Bronchial epithelial cell (primary cell): ENCODE results near the gene ACTR1A. TPM values are rescaled to one million over a fixed set of nuclear protein-coding genes. Genes with fewer than 3 reads are reported as not detected.

Experiments used
- DNase-seq: peaks from one replicate; pipeline ENCODE4 v3.0.0-alpha.2; 2010; ENCODE audit warnings: low read depth
- FAIRE-seq: peaks from 2 replicates; lab custom pipeline; 2011; peaks lifted over from hg19 to GRCh38; lab: Jason Lieb, UNC
- H3K27me3 ChIP-seq: 2 replicates; pipeline ENCODE4 v1.5.1; 2011; ENCODE audit warnings: low read length; ENCODE audit not compliant: control insufficient read depth, insufficient read depth
- H3K36me3 ChIP-seq: 2 replicates; pipeline ENCODE4 v1.5.1; 2011; ENCODE audit warnings: low read length; ENCODE audit not compliant: control insufficient read depth, insufficient read depth
- H3K4me3 ChIP-seq: 2 replicates; pipeline ENCODE4 v1.5.1; 2011; ENCODE audit warnings: mild to moderate bottlenecking, low read depth, low read length, control low read depth
- total RNA-seq: library from RNA; depleted of rRNA; stranded (reverse); fragments of >200 nt; gene quantifications from 2 replicates; pipeline ENCODE4 v1.2.1, GENCODE V29; 2014
- TF ChIP-seq, protein P1 (sequence below): IDR thresholded peaks from 2 replicates; pipeline ENCODE4 v1.5.1; 2011; ENCODE audit warnings: mild to moderate bottlenecking, moderate library complexity, low read length, control low read depth, inconsistent platforms; ENCODE audit not compliant: insufficient read depth, severe bottlenecking

ACTR1A gene
- total RNA-seq, 1 donor from 2014 or later = 53.2 TPM

DNA sequence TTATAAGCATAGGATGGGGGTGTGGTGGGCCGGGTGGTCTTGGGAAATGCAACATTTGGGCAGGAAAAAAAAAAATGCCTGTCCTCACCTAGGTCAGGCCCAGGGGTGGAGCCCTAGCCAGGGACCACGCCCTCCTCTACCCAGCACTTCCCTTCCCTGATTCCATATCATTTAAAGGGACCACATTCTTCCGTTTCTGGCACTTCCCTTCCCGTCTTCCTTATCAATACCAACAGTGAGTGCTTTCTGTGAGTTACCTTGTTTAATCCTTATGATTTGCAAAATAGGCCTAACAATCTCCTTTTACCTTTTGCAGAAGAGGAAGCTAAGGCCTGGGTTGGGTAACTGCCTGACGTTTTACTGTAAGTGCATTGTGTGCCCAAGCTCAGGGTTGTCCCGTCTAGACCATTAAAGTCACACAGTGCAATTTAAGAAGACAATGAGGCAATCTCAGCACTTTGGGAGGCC lies 34.5 kb downstream of the ACTR1A start:
- TF ChIP-seq, protein P1, sequence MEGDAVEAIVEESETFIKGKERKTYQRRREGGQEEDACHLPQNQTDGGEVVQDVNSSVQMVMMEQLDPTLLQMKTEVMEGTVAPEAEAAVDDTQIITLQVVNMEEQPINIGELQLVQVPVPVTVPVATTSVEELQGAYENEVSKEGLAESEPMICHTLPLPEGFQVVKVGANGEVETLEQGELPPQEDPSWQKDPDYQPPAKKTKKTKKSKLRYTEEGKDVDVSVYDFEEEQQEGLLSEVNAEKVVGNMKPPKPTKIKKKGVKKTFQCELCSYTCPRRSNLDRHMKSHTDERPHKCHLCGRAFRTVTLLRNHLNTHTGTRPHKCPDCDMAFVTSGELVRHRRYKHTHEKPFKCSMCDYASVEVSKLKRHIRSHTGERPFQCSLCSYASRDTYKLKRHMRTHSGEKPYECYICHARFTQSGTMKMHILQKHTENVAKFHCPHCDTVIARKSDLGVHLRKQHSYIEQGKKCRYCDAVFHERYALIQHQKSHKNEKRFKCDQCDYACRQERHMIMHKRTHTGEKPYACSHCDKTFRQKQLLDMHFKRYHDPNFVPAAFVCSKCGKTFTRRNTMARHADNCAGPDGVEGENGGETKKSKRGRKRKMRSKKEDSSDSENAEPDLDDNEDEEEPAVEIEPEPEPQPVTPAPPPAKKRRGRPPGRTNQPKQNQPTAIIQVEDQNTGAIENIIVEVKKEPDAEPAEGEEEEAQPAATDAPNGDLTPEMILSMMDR = no peak
- no peak overlapping the region for H3K4me3 ChIP-seq
- no peak for FAIRE-seq
- no peaks in the 10 kb centered on the region for H3K36me3 ChIP-seq
- no peak for DNase-seq
- H3K27me3 ChIP-seq = no peaks in the 10 kb centered on the region

GRCh38 chr10:102467318-102467717 lies 35.2 kb downstream of the ACTR1A start:
- H3K27me3 ChIP-seq = no peaks in the 10 kb centered on the region
- no peak for DNase-seq
- TF ChIP-seq, protein P1 = no peak
- FAIRE-seq = no peak
- H3K36me3 ChIP-seq = no peaks in the 10 kb centered on the region
- H3K4me3 ChIP-seq = no peak overlapping the region

GRCh38 chr10:102465466-102465865 lies 37.0 kb downstream of the ACTR1A start:
- Histone ChIP-seq H3K4me3 (no peak overlapping the region), H3K36me3 (no peaks in the 10 kb centered on the region), H3K27me3 (no peaks in the 10 kb centered on the region)
- TF ChIP-seq, protein P1 = no peak
- DNase-seq (no peak), FAIRE-seq (no peak)

DNA sequence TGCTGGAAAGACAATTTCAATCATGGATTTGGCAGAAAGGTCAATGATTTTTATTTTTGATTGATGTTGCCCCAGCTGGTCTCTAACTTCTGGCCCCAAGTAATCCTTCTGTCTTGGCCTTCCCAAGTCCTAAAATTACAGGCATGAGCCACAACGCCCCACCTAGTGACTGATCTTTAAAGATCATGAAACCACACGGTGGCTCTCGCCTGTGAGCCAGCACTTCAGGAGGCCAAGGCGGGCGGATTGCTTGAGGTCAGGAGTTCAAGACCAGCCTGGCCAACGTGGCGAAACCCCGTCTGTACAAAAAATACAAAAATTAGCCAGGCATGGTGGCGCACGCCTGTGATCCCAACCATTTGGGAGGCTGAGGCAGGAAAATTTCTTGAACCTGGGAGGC lies 38.5 kb downstream of the ACTR1A start:
- no peak for FAIRE-seq

DNA sequence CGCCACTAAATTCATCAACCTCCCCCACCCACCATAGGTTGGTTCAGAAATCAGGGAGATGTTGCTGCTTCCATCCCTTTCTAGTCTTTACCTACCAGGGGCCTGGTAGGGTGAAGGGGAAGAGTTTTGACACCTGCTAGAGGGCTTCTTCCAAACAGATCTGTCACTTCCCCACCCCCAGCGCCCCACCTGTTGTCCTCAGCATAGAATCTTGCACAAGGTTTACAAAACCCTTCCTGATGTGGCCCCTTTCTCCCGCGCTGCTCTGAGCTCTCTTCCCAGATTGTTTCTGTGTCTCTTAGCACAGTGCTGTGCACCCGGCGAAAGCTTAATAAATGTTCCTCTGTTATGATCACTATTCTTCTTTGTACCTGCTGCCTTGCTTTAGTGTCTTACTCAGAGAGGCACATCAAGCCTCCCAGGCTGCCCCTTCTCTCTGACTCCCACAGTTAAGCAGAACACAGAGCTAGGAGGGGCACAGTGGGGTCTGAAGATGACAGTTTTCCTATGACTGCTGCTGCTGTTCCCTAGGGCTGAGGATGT lies 39.9 kb downstream of the ACTR1A start:
- Histone ChIP-seq H3K27me3 (no peaks in the 10 kb centered on the region), H3K4me3 (no peak overlapping the region), H3K36me3 (no peaks in the 10 kb centered on the region)
- TF ChIP-seq, protein P1 = no peak
- FAIRE-seq (no peak), DNase-seq (no peak)

More for the DNA sequence above, 38.5 kb downstream of the ACTR1A start:
- H3K4me3 ChIP-seq = no peak overlapping the region
- TF ChIP-seq, protein P1 = no peak
- H3K27me3 ChIP-seq = no peaks in the 10 kb centered on the region
- DNase-seq = no peak
- H3K36me3 ChIP-seq = no peaks in the 10 kb centered on the region
